ENCODE results near the gene TXNL1. TPM values are rescaled to one million over a fixed set of nuclear protein-coding genes. Genes with fewer than 3 reads are reported as not detected.
"Not testable (repeated sequence)": the region's sequence is repeated elsewhere in the genome, so short reads cannot be mapped to it uniquely, and the experiment has no call there.

The TXNL1 gene
- total RNA-seq, 1 experiment from 2014 or later, result 90.4 TPM

GRCh38 chr18:56574861-56575260 is 63.5 kb downstream of the TXNL1 start:
- Histone ChIP-seq H3K79me1 (ENCODE audit: insufficient read depth, low read depth, low read length, poor library complexity, severe bottlenecking) (no peaks in the 10 kb centered on the region), H4K91ac (ENCODE audit: insufficient read length, low read depth, low read length) (no peak overlapping the region), H4K5ac (ENCODE audit: insufficient read length, low read depth, low read length) (no peak overlapping the region), H2BK5ac (ENCODE audit: insufficient read length, low read length) (no peak overlapping the region), H2BK20ac (ENCODE audit: low read depth, low read length, poor library complexity, severe bottlenecking) (no peak overlapping the region), H3K27me3 (ENCODE audit: insufficient read depth, low read length) (no peaks in the 10 kb centered on the region), H3K4me2 (ENCODE audit: insufficient read depth, insufficient read length, low read length) (no peak overlapping the region), H2BK15ac (ENCODE audit: low read depth, low read length) (no peak overlapping the region), H3K14ac (ENCODE audit: insufficient read depth, low read length) (no peak overlapping the region), H3K18ac (ENCODE audit: insufficient read length, low read depth, low read length) (no peak overlapping the region), H3K23me2 (ENCODE audit: insufficient read length, low read depth, low read length, poor library complexity, severe bottlenecking) (no peaks in the 10 kb centered on the region), H3K27ac (ENCODE audit: insufficient read length, low read depth, low read length) (no peak overlapping the region), H4K20me1 (ENCODE audit: control insufficient read depth, insufficient read depth, insufficient read length) (no peaks in the 10 kb centered on the region), H3K9ac (ENCODE audit: extremely low read depth, insufficient read length, low read length) (no peak overlapping the region), H2BK120ac (ENCODE audit: low read depth, low read length, poor library complexity, severe bottlenecking) (no peak overlapping the region), H3K56ac (ENCODE audit: insufficient read length, low read depth, low read length) (no peak overlapping the region), H2AFZ (ENCODE audit: low read length) (no peak overlapping the region), H3K4me1 (ENCODE audit: insufficient read depth, low read length) (peaks cover 5% of the 10 kb centered on the region; the same call in 1 of the 2 replicates), H2AK5ac (ENCODE audit: insufficient read length, low read length) (no peak overlapping the region), H2BK12ac (ENCODE audit: insufficient read length, low read depth, low read length) (no peak overlapping the region), H3K23ac (ENCODE audit: insufficient read length, low read depth, low read length) (no peak overlapping the region), H3K9me3 (ENCODE audit: control insufficient read depth, low read depth, low read length) (no peaks in the 10 kb centered on the region), H3T11ph (ENCODE audit: low read length) (no peak overlapping the region), H4K8ac (replicated peaks; ENCODE audit: insufficient read length, low read depth, low read length) (no peak overlapping the region), H3K4ac (ENCODE audit: low read depth, low read length) (no peak overlapping the region), H3K79me2 (ENCODE audit: insufficient read depth, low read length) (no peaks in the 10 kb centered on the region)
- H3K9me3 Mint-ChIP-seq, result no peaks in the 10 kb centered on the region
- DNase-seq, result no peak
- no peak for TF ChIP-seq CTCF (conservative IDR thresholded peaks at IDR 0.05)
- no peaks in the 10 kb centered on the region; the same call in 1 of the 2 replicates for H3K27me3 Mint-ChIP-seq (ENCODE audit: low read depth)
- H3K36me3 Mint-ChIP-seq (ENCODE audit: insufficient read depth in 1 of 3, low read depth in 3 of 3), result no peaks in the 10 kb centered on the region
- H3K4me1 Mint-ChIP-seq, result peaks cover 17 to 20% of the 10 kb centered on the region in 2 experiments
- no peak overlapping the region for H3K27ac Mint-ChIP-seq
- no peak overlapping the region for H3K4me3 Mint-ChIP-seq
- WGBS (ENCODE audit: extremely low coverage, insufficient read length, low lambda C conversion rate), result no CpG with 5 or more reads among the region's 3 CpGs

- H3K27ac ChIP-seq (ENCODE audit: insufficient read length, low read depth, low read length); H3K36me3 Mint-ChIP-seq (ENCODE audit: insufficient read depth in 1 of 3, low read depth in 3 of 3); H3K4ac ChIP-seq (ENCODE audit: low read depth, low read length); H3K4me2 ChIP-seq (ENCODE audit: insufficient read depth, insufficient read length, low read length); H4K20me1 ChIP-seq (ENCODE audit: control insufficient read depth, insufficient read depth, insufficient read length); H3K27me3 ChIP-seq (ENCODE audit: insufficient read depth, low read length); H4K91ac ChIP-seq (ENCODE audit: insufficient read length, low read depth, low read length); H2BK15ac ChIP-seq (ENCODE audit: low read depth, low read length); H3K23me2 ChIP-seq (ENCODE audit: insufficient read length, low read depth, low read length, poor library complexity, severe bottlenecking); H3K4me3 Mint-ChIP-seq; H3K4me1 ChIP-seq (ENCODE audit: insufficient read depth, low read length); H2BK20ac ChIP-seq (ENCODE audit: low read depth, low read length, poor library complexity, severe bottlenecking); H2AFZ ChIP-seq (ENCODE audit: low read length); H3T11ph ChIP-seq (ENCODE audit: low read length); H2AK5ac ChIP-seq (ENCODE audit: insufficient read length, low read length); H3K79me2 ChIP-seq (ENCODE audit: insufficient read depth, low read length); H3K9ac ChIP-seq (ENCODE audit: extremely low read depth, insufficient read length, low read length); H3K79me1 ChIP-seq (ENCODE audit: insufficient read depth, low read depth, low read length, poor library complexity, severe bottlenecking); H3K27me3 Mint-ChIP-seq (ENCODE audit: low read depth); H3K27ac Mint-ChIP-seq; H2BK12ac ChIP-seq (ENCODE audit: insufficient read length, low read depth, low read length); H3K23ac ChIP-seq (ENCODE audit: insufficient read length, low read depth, low read length); H3K9me3 Mint-ChIP-seq; DNase-seq; H4K5ac ChIP-seq (ENCODE audit: insufficient read length, low read depth, low read length); H3K14ac ChIP-seq (ENCODE audit: insufficient read depth, low read length); H3K18ac ChIP-seq (ENCODE audit: insufficient read length, low read depth, low read length); H2BK120ac ChIP-seq (ENCODE audit: low read depth, low read length, poor library complexity, severe bottlenecking); H4K8ac ChIP-seq (replicated peaks; ENCODE audit: insufficient read length, low read depth, low read length); H3K56ac ChIP-seq (ENCODE audit: insufficient read length, low read depth, low read length); H3K9me3 ChIP-seq (ENCODE audit: control insufficient read depth, low read depth, low read length); H2BK5ac ChIP-seq (ENCODE audit: insufficient read length, low read length): not testable (repeated sequence)
- peaks cover 13 to 14% of the 10 kb centered on the region in 2 experiments for H3K4me1 Mint-ChIP-seq
- WGBS (ENCODE audit: extremely low coverage, insufficient read length, low lambda C conversion rate), result no CpG with 5 or more reads among the region's 36 CpGs
These were observed 66.1 kb downstream of the TXNL1 start for GRCh38 chr18:56572267-56572666.
